DND-41 (cell line): ENCODE results near the gene SMG6.

ENCODE experiments used
- CTCF ChIP-seq: IDR thresholded peaks from 2 replicates; pipeline ENCODE4 v1.5.1; 2012; ENCODE audit warnings: borderline replicate concordance, low read length, moderate library complexity, mild to moderate bottlenecking; ENCODE audit not compliant: poor library complexity, severe bottlenecking; ENCODE audit errors: extremely low read depth
- EZH2 ChIP-seq: IDR thresholded peaks from 3 replicates; pipeline ENCODE4 v1.6.1; 2012; ENCODE audit warnings: borderline replicate concordance, low read depth, mild to moderate bottlenecking, moderate library complexity, low read length, inconsistent platforms; ENCODE audit not compliant: severe bottlenecking

DNA sequence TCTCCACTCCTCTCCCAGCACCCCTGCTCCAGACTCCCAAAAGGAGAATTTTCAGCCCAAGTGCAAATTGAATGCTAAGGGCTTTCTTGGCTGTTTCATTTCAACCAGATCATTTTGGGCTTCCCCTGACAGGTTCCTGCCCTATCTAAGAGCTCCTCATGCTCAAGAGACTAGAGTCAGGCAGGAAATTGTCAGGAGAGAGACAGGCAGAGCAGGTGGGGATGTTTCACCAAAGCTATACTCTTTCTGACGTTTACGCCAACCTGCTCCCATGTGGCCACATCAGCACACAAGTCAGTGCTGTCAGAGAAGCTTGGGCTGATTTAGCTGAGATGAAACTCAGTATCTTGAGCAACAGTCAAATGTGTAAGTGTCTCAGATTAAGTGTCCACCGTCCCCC lies 217.3 kb downstream of the SMG6 start:
- no peak for TF ChIP-seq CTCF
- no peak for TF ChIP-seq EZH2
